CD4-positive, alpha-beta T cell treated with Interleukin-4 for 4 hours (primary cell): ENCODE measurements around the gene MAGEA6.

Source experiments
- DNase-seq: peaks from one replicate; pipeline ENCODE4 v3.0.0-alpha.2; 2020

MAGEA6 gene

GRCh38 chrX:152733261-152733975 lies 36.1 kb downstream of the MAGEA6 start, which contains the start of the genes CSAG1 and MAGEA12:
Gene CSAG1, minus strand, starts transcription at chrX:152733721. Its CDS starts 1,261 bp downstream, at chrX:152732460.
Gene MAGEA12, plus strand, starts transcription at chrX:152733757. Its CDS starts 2,405 bp downstream, at chrX:152736162.
- no peak for DNase-seq

GRCh38 chrX:152725409-152725808 lies 44.1 kb downstream of the MAGEA6 start:
- DNase-seq: no peak
